Smooth muscle cell (in vitro differentiated cells): ENCODE data around the gene CA9. TPM values are rescaled to one million over a fixed set of nuclear protein-coding genes. Genes with fewer than 3 reads are reported as not detected.

Experiments used
- DNase-seq: peaks from one replicate; lab custom pipeline; 2025; ENCODE audit not compliant: unreplicated experiment; lab: John Stamatoyannopoulos, UW
- H2AFZ ChIP-seq: fragments of 200-600 bp; sonication (generic); 2 replicates; pipeline ENCODE4 v1.6.0; 2016; ENCODE audit warnings: antibody characterized with exemption, low read depth, mild to moderate bottlenecking
- H3F3A ChIP-seq: fragments of 200-600 bp; sonication (generic); 2 replicates; pipeline ENCODE4 v1.6.0; 2017; ENCODE audit warnings: antibody characterized with exemption, low read depth
- H3K27ac ChIP-seq: fragments of 200-600 bp; sonication (generic); 2 replicates; pipeline ENCODE4 v1.5.1; 2016; ENCODE audit warnings: low read depth, mild to moderate bottlenecking
- H3K27me3 ChIP-seq: fragments of 200-600 bp; sonication (generic); 2 replicates; pipeline ENCODE4 v1.6.1; 2016; ENCODE audit warnings: low read depth, mild to moderate bottlenecking
- H3K36me3 ChIP-seq: fragments of 200-600 bp; sonication (generic); 2 replicates; pipeline ENCODE4 v1.5.1; 2016; ENCODE audit warnings: low read depth
- H3K4me1 ChIP-seq: fragments of 200-600 bp; sonication (generic); 2 replicates; pipeline ENCODE4 v1.5.1; 2016; ENCODE audit warnings: low read depth
- H3K4me2 ChIP-seq: fragments of 200-600 bp; sonication (generic); 2 replicates; pipeline ENCODE4 v1.6.0; 2016; ENCODE audit warnings: mild to moderate bottlenecking
- H3K4me3 ChIP-seq: fragments of 200-600 bp; sonication (generic); 2 replicates; pipeline ENCODE4 v1.5.1; 2016; ENCODE audit warnings: mild to moderate bottlenecking
- H3K79me2 ChIP-seq: fragments of 200-600 bp; sonication (generic); 2 replicates; pipeline ENCODE4 v1.6.0; 2016; ENCODE audit warnings: low read depth, mild to moderate bottlenecking
- H3K9ac ChIP-seq: fragments of 200-600 bp; sonication (generic); 2 replicates; pipeline ENCODE4 v1.6.0; 2016; ENCODE audit warnings: low read depth
- H3K9me3 ChIP-seq: fragments of 200-600 bp; sonication (generic); replicated peaks from 2 replicates; pipeline ENCODE4 v1.5.1; 2016; ENCODE audit warnings: low read depth
- H4K20me1 ChIP-seq: fragments of 200-600 bp; sonication (generic); 2 replicates; pipeline ENCODE4 v1.6.0; 2016; ENCODE audit warnings: low read depth
- WGBS: methylation state at CpG from one replicate; pipeline ENCODE4 v1.1.7; 2016; ENCODE audit warnings: low lambda C conversion rate; 5-methylcytosine and 5-hydroxymethylcytosine counted together
- polyA plus RNA-seq: library from polyadenylated mRNA; unstranded; fragments of >200 nt; fragmentation: Nextera tagmentation; extraction: Ambion mirVana; gene quantifications from 2 replicates; pipeline ENCODE4 v1.2.1, GENCODE V29; 2016
- total RNA-seq: library from RNA; depleted of rRNA; stranded (reverse); fragments of >200 nt; gene quantifications from 2 replicates; pipeline ENCODE4 v1.2.3, GENCODE V29; 2014
- TF ChIP-seq, protein P1 (sequence below): fragments of 200-600 bp; sonication (generic); IDR thresholded peaks from 2 replicates; pipeline ENCODE4 v1.5.1; 2017; ENCODE audit warnings: borderline replicate concordance, mild to moderate bottlenecking, antibody characterized with exemption; ENCODE audit not compliant: insufficient read depth, poor library complexity, severe bottlenecking

The CA9 gene
- total and polyA plus RNA-seq, 2 experiments from 2014 or later = 4.6 TPM; not detected in 1

DNA sequence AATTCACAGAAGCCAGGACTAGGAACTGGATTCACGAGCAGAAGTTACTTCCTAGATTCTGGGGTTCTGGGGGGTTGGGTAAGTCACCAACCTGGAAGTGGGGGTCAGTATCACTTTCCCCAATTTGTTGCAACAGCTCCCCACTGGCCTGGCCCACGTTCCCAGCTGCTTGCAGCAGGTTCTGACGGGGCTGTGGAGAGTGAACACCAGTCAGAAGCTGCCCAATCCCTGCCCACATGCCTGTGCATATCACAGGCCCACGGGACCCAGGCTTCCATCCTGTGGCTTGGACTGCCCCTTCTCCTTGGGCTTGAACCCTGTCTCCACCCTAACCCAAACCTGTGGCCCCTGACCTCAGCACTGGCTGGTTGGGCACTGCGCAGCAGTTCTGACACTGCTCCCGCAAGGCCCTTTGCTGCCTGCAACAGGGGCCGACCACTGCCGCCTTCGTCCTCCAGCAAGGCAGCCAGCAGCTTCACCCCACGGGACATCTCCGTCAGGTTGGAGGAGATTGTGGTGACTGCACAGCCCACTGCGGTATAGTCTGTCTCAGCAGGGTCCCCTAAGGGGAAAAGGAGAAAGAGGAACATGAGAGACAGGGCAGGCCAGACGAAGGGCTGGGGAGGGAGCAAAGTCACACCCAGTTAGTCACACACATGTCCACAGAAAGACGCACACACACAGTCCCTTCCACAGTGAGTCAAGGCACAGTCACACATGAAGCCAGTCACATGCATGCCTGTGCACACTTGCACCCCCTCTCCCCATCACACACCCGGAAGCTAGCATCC lies 45.2 kb downstream of the CA9 start:
- H3K36me3 ChIP-seq = peaks cover 25% of the 10 kb centered on the region
- DNase-seq = no peak
- H4K20me1 ChIP-seq = peaks cover 17% of the 10 kb centered on the region
- H3K79me2 ChIP-seq = peaks cover 15% of the 10 kb centered on the region
- H3K27ac ChIP-seq = no peak overlapping the region
- H3F3A ChIP-seq = no peaks in the 10 kb centered on the region
- no peaks in the 10 kb centered on the region for H3K27me3 ChIP-seq
- WGBS = 96% methylated on average over 15 of the region's 15 CpGs
- no peak overlapping the region for H3K4me2 ChIP-seq
- TF ChIP-seq, protein P1, sequence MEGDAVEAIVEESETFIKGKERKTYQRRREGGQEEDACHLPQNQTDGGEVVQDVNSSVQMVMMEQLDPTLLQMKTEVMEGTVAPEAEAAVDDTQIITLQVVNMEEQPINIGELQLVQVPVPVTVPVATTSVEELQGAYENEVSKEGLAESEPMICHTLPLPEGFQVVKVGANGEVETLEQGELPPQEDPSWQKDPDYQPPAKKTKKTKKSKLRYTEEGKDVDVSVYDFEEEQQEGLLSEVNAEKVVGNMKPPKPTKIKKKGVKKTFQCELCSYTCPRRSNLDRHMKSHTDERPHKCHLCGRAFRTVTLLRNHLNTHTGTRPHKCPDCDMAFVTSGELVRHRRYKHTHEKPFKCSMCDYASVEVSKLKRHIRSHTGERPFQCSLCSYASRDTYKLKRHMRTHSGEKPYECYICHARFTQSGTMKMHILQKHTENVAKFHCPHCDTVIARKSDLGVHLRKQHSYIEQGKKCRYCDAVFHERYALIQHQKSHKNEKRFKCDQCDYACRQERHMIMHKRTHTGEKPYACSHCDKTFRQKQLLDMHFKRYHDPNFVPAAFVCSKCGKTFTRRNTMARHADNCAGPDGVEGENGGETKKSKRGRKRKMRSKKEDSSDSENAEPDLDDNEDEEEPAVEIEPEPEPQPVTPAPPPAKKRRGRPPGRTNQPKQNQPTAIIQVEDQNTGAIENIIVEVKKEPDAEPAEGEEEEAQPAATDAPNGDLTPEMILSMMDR = no peak
- H3K9me3 ChIP-seq = no peaks in the 10 kb centered on the region
- no peak overlapping the region for H2AFZ ChIP-seq
- no peak overlapping the region for H3K4me3 ChIP-seq
- H3K9ac ChIP-seq = no peak overlapping the region
- no peaks in the 10 kb centered on the region for H3K4me1 ChIP-seq

DNA sequence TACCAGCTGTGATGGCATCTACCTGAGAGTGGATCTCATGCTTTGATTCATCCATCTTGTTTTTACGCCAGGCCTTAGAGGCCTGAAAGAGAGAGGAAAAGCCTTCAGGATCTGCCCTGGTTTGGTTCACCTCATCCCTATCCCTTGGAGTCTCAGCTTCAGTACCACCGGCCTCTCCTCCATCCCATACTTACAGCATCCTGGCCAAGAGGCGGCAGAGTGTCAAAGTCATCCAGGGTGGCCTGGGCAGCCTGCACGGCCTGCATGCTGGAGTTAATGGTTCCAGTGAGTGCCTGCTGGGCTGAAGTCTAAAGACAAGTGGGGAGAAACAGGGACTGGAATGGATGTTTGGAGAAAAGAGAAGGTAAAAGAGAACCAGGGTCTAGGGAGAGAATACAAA lies 45.8 kb downstream of the CA9 start:
- Histone ChIP-seq H4K20me1 (peaks cover 13% of the 10 kb centered on the region), H3K27ac (no peak overlapping the region), H2AFZ (no peak overlapping the region), H3K4me2 (no peak overlapping the region), H3K79me2 (peaks cover 17% of the 10 kb centered on the region), H3K36me3 (peaks cover 25% of the 10 kb centered on the region), H3K9me3 (no peaks in the 10 kb centered on the region), H3K27me3 (no peaks in the 10 kb centered on the region), H3K4me3 (no peak overlapping the region), H3K9ac (no peak overlapping the region), H3K4me1 (no peaks in the 10 kb centered on the region), H3F3A (no peaks in the 10 kb centered on the region)
- DNase-seq = no peak
- TF ChIP-seq, protein P1 = no peak
- 94% methylated on average over 4 of the region's 4 CpGs for WGBS

DNA sequence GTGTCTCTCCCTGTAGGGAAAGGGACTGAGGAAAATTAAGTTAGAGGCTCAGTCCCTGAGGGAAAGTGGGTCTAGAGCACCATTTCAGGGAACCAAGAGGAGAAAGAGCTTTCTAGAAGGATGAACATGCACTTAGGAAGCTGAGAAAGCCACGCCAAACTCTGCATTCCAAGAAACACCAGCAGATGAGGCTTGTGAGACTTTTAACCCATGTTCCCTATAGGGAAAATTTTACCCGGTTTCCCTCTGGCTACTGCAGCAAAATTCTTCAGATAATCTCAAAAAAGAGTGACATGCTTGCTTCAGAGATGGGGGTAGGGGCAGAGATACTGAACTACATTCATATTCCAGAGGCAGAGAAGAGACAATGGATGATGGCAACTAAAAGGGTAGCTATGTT lies 49.7 kb downstream of the CA9 start:
- Histone ChIP-seq H4K20me1 (peaks cover 41% of the 10 kb centered on the region), H3K79me2 (peaks cover 53% of the 10 kb centered on the region), H3K9ac (no peak overlapping the region), H2AFZ (no peak overlapping the region), H3K9me3 (no peaks in the 10 kb centered on the region), H3F3A (peaks cover under 1% of the 10 kb centered on the region), H3K27ac (no peak overlapping the region), H3K4me2 (no peak overlapping the region), H3K36me3 (peaks cover 17% of the 10 kb centered on the region), H3K4me1 (peaks cover 16% of the 10 kb centered on the region), H3K4me3 (no peak overlapping the region), H3K27me3 (no peaks in the 10 kb centered on the region)
- TF ChIP-seq, protein P1 = no peak
- no peak for DNase-seq
- WGBS = 88% methylated on average over 2 of the region's 2 CpGs

DNA sequence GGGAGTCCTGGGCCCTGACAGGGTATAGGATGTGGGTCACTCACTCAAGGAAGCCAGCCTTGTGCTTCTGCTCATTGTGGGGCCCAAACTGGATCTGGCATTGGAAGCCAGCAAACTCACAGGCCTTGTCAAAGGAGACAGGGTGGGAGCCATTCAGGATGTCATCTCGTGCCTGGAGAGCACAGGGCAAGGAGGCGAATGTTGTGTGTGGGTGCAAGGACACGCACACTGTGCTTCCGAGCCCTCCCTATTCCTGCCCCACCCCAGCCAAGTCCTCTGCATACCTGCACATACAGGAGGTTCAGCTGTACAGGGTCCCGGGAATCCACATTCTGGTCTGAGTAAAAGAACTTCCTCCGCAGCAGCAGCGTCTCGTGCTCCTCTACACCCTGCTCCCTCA lies 50.2 kb downstream of the CA9 start:
- 96% methylated on average over 8 of the region's 8 CpGs for WGBS
- H3K36me3 ChIP-seq = peaks cover 17% of the 10 kb centered on the region

More for the DNA sequence above, 50.2 kb downstream of the CA9 start:
- Histone ChIP-seq H2AFZ (no peak overlapping the region), H3F3A (peaks cover 6% of the 10 kb centered on the region), H3K79me2 (peaks cover 58% of the 10 kb centered on the region), H4K20me1 (peaks cover 46% of the 10 kb centered on the region), H3K9me3 (no peaks in the 10 kb centered on the region), H3K27ac (no peak overlapping the region), H3K4me1 (peaks cover 21% of the 10 kb centered on the region), H3K4me2 (no peak overlapping the region), H3K27me3 (no peaks in the 10 kb centered on the region), H3K9ac (no peak overlapping the region), H3K4me3 (no peak overlapping the region)
- no peak for DNase-seq
- TF ChIP-seq, protein P1 = no peak
